NCI-H774 (cell line): Measurements from ENCODE around the gene SCGB2B2.
"Not testable (repeated sequence)": the region's sequence is repeated elsewhere in the genome, so short reads cannot be mapped to it uniquely, and the experiment has no call there.

ENCODE experiments used
- DNase-seq: peaks from one replicate; lab custom pipeline; 2025; lab: John Stamatoyannopoulos, UW

The SCGB2B2 gene

DNA sequence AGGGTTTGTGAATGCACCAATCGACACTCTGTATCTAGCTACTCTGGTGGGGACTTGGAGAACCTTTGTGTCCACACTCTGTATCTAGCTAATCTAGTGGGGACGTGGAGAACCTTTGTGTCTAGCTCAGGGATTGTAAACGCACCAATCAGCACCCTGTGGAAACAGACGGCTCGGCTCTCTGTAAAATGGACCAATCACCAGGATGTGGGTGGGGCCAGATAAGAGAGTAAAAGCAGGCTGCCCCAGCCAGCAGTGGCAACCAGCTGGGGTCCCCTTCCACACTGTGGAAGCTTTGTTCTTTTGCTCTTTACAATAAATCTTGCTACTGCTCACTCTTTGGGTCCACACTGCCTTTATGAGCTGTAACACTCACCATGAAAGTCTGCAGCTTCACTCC, 8.3 kb downstream of the SCGB2B2 start:
- not testable (repeated sequence) for DNase-seq

DNA sequence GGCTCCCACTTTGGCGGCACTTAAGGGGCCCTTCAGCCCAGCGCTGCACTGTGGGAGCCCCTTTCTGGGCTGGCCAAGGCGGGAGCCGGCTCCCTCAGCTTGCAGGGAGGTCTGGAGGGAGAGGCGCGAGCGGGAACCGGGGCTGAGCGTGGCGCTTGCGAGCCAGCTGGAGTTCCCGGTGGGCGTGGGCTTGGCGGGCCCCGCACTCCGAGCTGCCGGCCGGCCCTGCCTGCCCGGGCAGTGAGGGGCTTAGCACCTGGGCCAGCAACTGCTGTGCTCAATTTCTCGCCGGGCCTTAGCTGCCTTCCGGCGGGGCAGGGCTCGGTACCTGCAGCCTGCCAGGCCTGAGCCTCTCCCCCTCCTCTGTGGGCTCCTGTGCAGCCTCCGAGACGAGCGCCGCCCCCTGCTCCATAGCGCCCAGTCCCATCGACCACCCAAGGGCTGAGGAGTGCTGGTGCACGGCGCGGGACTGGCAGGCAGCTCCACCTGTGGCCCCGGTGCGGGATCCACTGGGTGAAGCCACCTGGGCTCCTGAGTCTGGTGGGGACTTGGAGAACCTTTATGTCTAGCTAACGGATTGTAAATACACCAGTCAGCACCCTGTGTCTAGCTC, 8.8 kb downstream of the SCGB2B2 start:
- not testable (repeated sequence) for DNase-seq

DNA sequence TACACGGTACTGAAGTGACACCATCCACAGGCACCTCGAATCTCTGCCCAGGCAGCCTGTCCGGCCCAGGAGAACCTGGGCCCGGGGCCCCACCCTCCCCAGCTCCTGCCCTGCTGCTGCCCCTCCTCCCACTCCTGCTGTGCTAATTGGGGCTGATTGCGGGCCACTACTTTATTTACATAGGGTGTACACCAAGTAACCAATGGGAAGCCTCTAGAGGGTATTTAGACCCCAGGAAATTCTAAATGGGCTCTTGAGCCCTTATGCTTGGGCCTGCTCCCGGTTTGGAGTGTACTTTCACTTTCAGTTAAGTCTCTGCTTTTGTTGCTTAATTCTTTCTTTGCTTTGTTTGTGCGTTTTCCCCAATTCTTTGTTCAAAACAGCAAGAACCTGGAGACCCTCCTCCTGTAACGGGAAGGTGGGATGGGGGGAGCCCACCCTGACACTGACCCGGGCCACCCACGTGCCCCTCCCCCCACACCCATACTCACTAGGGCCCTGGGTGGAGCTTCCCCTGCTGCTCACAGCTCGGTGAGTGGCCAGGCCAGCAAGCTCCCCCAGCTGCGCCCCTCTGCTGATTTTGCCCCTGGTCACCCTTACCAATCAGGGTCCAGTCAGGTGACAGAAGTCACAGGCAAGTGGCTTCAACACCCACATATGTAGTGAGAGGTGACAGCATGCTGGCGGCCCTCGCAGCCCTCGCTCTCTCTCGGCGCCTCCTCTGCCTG, 9.4 kb downstream of the SCGB2B2 start:
- peak; percentile 52 for DNase-seq

DNA sequence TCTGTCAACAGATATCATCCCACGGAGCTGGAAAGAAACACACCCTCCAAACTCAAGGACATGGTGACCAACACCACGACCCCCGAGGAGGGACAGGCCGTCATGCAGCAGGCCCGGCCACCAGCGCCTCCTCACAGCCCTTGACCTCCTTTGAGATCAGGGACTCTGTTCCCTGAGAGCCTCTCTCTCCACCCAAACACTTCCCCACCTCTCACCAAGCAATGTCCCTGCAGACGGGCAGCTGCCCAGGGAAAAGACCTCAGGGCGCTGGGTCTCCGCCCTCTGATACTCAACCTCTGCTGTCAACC, 10.0 kb downstream of the SCGB2B2 start:
- no peak for DNase-seq

DNA sequence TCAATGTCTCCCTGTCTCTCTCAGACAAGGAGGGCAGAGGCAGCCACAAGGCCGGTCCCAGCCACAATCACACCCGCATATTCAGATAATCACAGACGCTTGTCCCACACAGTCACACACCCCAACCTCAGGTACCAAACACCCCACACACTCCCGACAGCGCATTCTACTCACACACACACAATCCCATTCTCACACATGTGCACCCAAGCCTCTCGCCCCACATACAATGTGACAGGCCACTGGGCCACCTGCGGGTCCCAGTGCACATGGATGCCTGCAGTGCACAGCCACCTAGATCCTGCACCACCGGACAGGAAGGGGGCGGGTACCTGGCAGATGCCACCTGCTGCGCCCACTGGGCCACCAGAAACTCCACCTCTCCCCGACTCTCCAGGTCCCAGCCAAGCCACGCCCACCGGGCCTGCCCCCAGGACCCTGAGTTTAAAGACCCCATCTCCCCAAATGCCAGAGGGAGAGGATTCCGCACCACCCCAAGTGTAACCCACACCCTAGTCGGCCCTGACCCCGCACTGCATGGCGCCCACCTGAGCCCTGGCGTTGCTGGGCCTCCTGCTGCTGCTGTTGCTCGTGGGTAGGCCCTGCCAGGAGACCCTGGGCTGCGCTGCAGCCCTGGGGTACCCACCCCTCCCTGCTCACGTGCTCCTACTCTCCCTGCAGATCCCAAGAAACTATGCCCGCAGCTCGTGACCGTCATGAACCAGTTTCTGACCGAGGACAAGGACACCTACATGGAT, 10.6 kb downstream of the SCGB2B2 start:
- DNase-seq, result no peak

DNA sequence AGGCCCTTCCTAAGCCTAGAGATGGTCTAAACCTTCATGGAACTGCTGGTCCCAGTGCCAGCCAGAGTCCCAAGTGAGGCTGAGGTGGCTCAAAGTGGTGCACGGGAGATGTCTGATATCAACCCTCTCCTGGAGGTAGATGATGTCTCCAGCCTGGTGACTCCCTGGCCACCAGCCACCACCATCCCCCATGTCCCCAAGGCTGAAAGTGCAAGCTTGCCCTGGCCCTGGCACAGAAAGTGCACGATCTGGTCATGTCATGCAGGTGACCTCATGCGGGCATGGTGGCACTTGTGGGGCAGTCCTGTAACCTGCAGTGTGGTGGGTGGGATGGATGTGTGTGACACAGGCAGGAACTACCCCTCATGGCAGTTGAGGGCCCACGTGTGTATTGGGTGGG, 11.7 kb downstream of the SCGB2B2 start:
- not testable (repeated sequence) for DNase-seq

DNA sequence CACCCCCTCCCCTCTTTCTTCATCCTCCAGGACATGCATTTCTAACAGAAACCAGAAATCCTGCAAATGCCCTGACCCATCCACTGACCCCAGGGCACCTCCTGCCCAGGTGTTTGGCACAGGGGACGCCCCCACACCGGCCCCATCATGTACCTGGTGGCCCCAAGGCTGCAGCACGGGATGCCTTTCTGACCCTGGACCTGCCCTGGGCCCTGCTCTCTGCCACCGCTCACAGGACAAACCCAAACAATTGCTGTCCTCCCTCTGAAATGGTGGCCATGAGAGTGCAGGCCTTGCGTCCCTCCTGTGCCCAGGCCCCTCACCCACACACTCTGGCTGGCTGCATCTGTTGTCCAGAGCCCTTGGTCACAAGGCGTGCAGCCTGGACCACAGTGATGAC, 12.1 kb downstream of the SCGB2B2 start:
- no peak for DNase-seq

DNA sequence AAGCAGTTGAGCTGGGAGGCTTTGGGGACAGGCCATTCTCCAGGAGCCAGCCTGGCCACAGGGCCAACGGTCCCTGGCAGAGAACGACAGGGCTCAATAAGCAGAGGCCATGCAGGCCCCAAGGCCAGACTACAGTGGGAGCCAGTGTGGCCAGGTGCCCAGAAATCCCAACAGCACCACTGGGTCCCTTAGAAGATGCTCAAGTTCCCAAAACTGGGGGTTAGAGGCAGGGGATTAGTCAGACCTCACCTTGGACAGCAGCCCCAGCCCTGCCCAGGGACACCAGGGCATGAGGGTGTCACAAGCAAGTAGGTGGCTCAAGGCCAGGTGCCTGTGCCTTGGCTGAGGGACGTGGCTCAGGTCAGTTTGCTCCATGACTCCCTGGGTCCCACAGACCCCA, 12.8 kb downstream of the SCGB2B2 start:
- no peak for DNase-seq

DNA sequence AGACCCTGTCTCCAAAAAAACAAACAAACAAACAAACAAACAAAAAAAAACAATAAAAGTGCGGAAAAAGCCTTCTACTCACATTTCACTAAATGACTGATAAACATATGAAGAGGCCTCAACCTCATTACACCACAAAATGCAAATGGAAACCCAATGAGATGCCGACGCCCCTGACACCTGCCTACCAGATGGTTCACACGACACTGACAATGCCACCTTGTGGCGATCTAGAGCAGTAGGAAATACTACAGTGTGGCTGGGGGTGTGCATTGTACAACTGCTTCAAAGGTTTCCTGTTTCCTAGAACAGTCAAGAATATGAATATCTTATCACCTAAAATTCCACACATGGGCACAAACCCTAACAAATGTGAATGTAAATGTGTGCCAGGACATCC, 14.0 kb downstream of the SCGB2B2 start:
- no peak for DNase-seq

DNA sequence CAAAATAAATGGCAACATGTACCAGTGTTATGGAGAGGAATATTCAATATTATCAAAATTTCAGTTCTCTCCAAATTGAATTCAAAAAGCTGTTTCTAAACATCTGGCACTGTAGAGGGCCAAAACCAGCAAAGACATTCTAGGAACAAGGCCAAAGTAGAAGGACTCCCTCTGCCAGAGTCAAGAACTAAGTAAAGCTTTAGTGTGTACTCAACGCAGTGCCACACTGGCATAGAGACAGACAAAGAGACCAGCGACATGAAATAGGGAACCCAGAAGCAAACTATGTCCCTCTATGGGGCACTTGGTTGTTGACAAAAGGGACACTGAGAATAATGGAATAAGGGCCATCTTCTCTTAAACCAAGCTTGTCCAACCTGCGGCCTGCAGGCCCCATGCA, 15.6 kb downstream of the SCGB2B2 start:
- no peak for DNase-seq

DNA sequence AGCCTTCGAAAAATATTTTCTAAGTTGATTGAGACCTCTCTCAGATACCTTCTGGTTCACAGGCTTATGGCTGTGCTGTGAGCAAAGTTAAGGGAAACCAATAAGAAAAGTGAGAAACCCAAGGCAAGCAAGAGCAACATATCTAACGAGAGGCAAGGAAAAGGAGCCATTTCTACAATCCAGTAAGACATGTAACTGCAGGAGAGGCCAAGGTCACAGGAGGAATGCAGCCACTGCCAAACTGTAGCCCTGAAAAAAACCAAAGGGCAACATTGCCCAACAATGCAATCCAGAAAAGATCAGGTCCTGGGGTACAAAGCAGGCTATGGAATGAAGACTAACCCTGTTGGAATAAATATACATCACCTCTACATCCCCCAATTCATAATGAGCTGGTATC, 21.3 kb downstream of the SCGB2B2 start:
- DNase-seq, result no peak

DNA sequence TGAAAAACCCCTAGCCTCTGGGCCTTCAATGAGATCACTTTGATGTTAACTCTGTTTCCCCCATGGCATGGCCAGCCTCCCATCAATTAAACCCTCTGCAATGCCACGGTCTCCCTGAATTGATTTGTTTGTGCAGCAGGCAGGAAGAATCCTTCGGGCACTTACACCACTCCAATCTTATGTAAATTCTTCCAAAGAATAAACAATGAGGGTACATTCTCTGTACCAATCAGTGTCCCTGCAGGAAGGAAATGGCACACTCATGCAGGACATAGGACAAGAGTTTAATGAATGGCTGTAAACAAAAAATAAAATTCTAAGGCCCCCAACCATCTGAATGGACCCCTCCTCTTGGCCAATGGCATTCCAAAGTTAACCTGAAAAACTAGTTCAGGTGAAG, 22.2 kb downstream of the SCGB2B2 start:
- DNase-seq, result no peak

DNA sequence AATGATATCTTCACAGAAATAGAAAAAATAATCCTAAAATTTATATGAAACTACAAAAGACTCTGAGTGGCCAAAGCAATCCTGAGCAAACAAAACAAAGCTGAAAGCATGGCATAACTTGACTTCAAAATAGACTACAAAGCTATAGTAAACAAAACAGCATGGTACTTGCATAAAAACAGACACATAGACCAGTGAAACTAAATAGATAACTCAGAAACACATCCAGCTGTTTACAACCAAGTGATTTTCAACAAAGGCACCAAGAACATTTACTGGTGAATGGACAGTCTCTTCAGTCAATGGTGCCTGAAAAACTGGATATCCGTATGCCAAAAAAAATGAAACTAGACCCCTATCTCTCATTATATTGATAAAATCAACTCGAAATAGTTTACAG, 25.2 kb downstream of the SCGB2B2 start:
- DNase-seq, result no peak

DNA sequence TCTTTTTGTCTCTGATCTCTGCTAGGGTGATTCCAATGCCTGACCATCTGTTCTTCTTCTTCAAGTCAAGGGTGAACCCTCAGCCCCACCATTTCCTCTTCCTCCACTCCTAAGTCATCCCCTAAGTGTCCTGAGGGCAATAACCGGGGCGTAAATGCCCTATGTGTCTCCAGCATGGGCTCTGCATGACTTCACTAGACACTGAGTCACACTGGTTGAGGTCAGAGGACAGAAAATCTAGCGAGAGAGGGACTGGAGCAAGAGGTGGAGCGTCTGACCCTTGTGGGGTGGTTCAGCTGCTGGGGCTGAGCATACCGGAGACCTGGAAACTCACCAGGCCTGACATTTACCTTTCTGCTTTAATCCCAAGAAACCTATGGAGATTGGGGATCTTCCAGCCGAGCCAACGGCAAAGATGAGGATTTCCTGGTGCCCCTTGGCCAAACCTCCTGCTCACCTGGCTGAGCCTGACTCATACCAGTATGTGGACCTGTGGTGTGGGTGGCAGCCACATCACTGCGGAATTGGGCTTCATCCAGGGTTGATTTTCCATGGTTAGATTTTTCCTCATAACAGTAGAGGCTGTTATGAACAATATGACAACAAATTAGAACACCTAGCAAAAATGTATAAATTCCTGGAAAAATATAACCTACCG, 26.9 kb downstream of the SCGB2B2 start:
- no peak for DNase-seq

DNA sequence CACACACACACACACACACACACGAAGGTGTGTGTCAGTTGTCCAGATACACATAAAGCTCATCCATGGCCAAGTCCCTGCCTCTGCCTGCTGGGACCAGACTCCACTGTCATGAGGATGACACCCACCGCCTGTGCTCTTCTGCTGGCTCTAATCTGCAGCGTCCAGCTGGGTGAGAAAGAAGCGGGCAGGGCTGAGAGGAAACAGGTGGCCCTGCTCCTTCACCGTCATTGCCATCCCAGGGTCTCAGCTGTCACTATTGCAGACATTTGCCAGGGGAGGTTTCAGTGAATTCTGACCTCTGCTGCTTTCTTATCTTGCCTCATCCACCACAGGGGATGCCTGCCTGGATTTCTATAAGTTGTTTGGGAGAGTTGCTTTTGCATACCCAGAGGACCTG, 31.4 kb downstream of the SCGB2B2 start:
- no peak for DNase-seq

DNA sequence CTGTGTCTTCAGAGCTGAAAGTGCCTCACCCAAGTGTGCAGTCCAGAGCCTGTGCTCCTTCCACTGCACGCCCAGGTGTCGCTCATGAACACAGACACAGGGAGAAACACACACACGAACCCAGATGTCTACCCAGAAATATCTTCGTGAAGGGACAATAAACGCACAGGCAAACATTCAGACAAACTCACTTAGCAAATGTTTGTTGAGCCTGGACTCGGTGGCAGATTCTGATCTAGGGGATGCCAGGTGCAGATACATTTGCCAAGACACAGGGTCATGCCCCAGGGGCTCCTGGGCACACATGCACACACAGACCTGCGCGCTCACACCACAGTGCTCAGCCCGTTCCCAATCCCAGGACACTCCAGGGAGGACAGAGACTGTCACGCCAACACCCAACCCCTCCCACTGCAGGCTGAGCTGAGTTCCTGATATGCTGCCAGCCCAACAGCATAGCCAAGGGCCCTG, 31.9 kb downstream of the SCGB2B2 start:
- no peak for DNase-seq

DNA sequence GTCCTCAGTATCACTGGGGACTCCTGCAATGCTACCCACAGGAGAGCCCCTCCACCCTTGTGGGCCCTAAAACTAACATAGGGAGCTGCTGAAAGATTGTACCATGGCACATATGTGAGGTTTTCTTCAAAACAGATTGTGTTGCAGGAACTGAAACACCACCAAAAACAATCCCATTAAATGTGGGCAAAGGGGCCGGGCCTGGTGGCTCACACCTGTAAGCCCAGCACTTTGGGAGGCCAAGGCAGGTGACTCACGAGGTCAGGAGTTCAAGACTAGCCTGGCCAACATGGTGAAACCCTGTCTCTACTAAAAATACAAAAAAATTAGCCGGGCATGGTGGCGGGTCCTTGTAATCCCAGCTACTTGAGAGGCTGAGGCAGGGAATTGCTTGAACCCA, 34.7 kb downstream of the SCGB2B2 start:
- DNase-seq, result no peak

DNA sequence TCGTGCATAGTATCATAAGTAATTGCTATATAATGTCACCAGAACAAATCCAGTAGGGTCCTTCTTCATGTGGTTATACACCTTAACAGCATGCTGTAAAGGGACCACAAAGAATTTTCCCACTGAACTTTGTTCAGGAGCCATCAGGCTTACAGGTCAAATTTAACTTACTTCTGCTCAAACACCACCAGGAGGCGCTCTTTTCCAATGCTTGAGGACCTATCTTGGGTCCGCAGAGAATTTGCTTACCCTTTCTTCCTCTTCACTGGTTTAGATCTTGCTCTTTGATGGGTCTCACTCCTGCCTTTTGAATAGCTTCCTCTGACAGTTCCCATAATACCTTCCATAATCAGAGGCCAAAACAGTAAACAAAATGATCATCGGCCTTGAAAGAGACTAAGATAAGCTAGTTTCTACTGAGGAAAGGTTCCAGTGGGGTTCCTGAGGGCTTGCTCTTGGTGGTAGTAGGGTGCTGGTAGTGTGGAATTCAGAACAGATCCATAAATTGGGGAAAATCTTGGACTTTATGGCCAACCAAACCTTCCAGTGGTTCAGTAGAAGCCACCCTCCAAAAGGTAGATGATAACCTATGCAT, 37.4 kb downstream of the SCGB2B2 start:
- peak; percentile 49 for DNase-seq

DNA sequence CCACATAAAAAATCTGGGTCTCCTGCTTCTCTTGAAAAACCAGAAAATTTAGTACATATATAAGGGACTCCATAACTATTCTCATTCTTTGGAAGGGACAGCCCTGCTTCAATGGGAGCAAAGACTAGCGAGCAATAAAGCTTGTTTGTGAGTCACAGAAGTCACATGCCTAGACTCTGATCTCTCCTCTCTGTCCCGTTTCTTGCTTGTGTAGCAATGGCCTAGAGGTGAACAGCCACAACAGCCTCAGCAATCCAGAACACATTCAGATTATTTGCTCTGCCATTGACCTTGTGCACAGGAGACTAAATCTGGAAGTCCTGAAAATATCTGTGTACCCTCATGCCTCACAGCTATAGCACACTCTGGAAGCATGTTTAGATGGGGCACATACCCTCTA, 43.2 kb downstream of the SCGB2B2 start:
- DNase-seq, result no peak
